HepG2 (cell line): ENCODE data around the gene PRSS27. TPM values are rescaled to one million over a fixed set of nuclear protein-coding genes. Genes with fewer than 3 reads are reported as not detected.

Experiments
- FOXK2 ChIP-seq: fragments of 450-650 bp; IDR thresholded peaks from 2 replicates; pipeline ENCODE4 v1.6.1; 2016
- IKZF1 ChIP-seq: fragments of 450-650 bp; IDR thresholded peaks from 2 replicates; pipeline ENCODE4 v1.7.1; 2016
- MAFF ChIP-seq: IDR thresholded peaks from 2 replicates; pipeline ENCODE4 v1.6.1; 2011; ENCODE audit warnings: low read depth, low read length, improper control_type of control experiment
- MED1 ChIP-seq: sonication (generic); formaldehyde crosslinking; IDR thresholded peaks from 2 replicates; pipeline ENCODE4 v1.4.0; 2020; ENCODE audit warnings: missing genetic modification reagents
- MED13 ChIP-seq: sonication (generic); formaldehyde crosslinking; IDR thresholded peaks from 2 replicates; pipeline ENCODE4 v1.5.0; 2020; ENCODE audit warnings: missing genetic modification reagents
- MTERF4 ChIP-seq: sonication (generic); formaldehyde crosslinking; IDR thresholded peaks from 2 replicates; pipeline ENCODE4 v1.8.0; 2023; ENCODE audit warnings: mild to moderate bottlenecking, missing genetic modification reagents
- NFYC ChIP-seq: IDR thresholded peaks from 2 replicates; pipeline ENCODE4 v1.6.1; 2016; ENCODE audit warnings: missing genetic modification reagents, missing compliant biosample characterization
- ZFYVE20 ChIP-seq: sonication (generic); formaldehyde crosslinking; IDR thresholded peaks from 2 replicates; pipeline ENCODE4 v1.8.0; 2023; ENCODE audit warnings: low read depth, mild to moderate bottlenecking, moderate library complexity, missing genetic modification reagents, borderline replicate concordance
- ZNF230 ChIP-seq: sonication (generic); formaldehyde crosslinking; IDR thresholded peaks from 2 replicates; pipeline ENCODE4 v1.4.0; 2020; ENCODE audit warnings: mild to moderate bottlenecking, missing genetic modification reagents
- polyA plus RNA-seq, 8 experiments: library from polyadenylated mRNA; depleted of rRNA in 3 of 8; stranded (reverse) in 7 of 8; unstranded in 1 of 8; fragments of >200 nt; fragmentation: Illumina TruSeq in 4 of 8; extraction: Trizol in 4 of 8; gene quantifications; 2 replicates each; pipeline versions ENCODE4 v1.2.1 to v1.2.3, GENCODE V29; 2011 to 2016; ENCODE audit warnings: low read depth in 4 of 8, missing spikeins in 1 of 8, mixed read lengths in 1 of 8; ENCODE audit not compliant: insufficient read depth in 1 of 8
- total RNA-seq, 5 experiments: library from RNA; depleted of rRNA; stranded (reverse); fragments of >200 nt; fragmentation: Illumina TruSeq; extraction: Trizol; gene quantifications; 2 replicates each; pipeline ENCODE4 v1.2.3, GENCODE V29; 2016; ENCODE audit warnings: low read depth in 1 of 5
- TF ChIP-seq, protein P1 (sequence below): sonication (generic); formaldehyde crosslinking; IDR thresholded peaks from 2 replicates; pipeline ENCODE4 v1.5.1; 2020; ENCODE audit warnings: mild to moderate bottlenecking, missing genetic modification reagents, moderate library complexity
- TF ChIP-seq, protein P2 (sequence below): IDR thresholded peaks from 2 replicates; pipeline ENCODE4 v1.6.1; 2012; ENCODE audit warnings: low read depth, low read length, improper control_type of control experiment
- TF ChIP-seq, protein P3 (sequence below): sonication (generic); formaldehyde crosslinking; IDR thresholded peaks from 2 replicates; pipeline ENCODE4 v1.4.0; 2020; ENCODE audit warnings: mild to moderate bottlenecking, missing genetic modification reagents
- TF ChIP-seq, protein P4 (sequence below): sonication (generic); formaldehyde crosslinking; IDR thresholded peaks from 2 replicates; pipeline ENCODE4 v1.5.1; 2020; ENCODE audit warnings: missing genetic modification reagents, mild to moderate bottlenecking, borderline replicate concordance

The PRSS27 gene
- total and polyA plus RNA-seq, 2 of the 13 experiments (the other 11 are each of a cell fraction or from before 2014, with no cell fraction given) = 0.20 to 0.73 TPM

- TF ChIP-seq, protein P1, sequence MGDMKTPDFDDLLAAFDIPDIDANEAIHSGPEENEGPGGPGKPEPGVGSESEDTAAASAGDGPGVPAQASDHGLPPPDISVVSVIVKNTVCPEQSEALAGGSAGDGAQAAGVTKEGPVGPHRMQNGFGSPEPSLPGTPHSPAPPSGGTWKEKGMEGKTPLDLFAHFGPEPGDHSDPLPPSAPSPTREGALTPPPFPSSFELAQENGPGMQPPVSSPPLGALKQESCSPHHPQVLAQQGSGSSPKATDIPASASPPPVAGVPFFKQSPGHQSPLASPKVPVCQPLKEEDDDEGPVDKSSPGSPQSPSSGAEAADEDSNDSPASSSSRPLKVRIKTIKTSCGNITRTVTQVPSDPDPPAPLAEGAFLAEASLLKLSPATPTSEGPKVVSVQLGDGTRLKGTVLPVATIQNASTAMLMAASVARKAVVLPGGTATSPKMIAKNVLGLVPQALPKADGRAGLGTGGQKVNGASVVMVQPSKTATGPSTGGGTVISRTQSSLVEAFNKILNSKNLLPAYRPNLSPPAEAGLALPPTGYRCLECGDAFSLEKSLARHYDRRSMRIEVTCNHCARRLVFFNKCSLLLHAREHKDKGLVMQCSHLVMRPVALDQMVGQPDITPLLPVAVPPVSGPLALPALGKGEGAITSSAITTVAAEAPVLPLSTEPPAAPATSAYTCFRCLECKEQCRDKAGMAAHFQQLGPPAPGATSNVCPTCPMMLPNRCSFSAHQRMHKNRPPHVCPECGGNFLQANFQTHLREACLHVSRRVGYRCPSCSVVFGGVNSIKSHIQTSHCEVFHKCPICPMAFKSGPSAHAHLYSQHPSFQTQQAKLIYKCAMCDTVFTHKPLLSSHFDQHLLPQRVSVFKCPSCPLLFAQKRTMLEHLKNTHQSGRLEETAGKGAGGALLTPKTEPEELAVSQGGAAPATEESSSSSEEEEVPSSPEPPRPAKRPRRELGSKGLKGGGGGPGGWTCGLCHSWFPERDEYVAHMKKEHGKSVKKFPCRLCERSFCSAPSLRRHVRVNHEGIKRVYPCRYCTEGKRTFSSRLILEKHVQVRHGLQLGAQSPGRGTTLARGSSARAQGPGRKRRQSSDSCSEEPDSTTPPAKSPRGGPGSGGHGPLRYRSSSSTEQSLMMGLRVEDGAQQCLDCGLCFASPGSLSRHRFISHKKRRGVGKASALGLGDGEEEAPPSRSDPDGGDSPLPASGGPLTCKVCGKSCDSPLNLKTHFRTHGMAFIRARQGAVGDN (CRISPR knock-in tag) = peak; percentile 95
- TF ChIP-seq MED1 (CRISPR knock-in tag) (peak; percentile 45; the same call in 1 of the 2 replicates), IKZF1 (no peak), ZFYVE20 (CRISPR knock-in tag) (0 out of 2 replicates have a peak, but pooled peaks have one; percentile 48), FOXK2 (no peak), MED13 (peak; percentile 0; the same call in 1 of the 2 replicates), ZNF230 (CRISPR knock-in tag) (peak; percentile 95), NFYC (CRISPR knock-in tag) (no peak), MTERF4 (CRISPR knock-in tag) (peak; percentile 58; the same call in 1 of the 2 replicates), MAFF (peak; percentile 49; the same call in 1 of the 2 replicates)
- TF ChIP-seq, protein P2, sequence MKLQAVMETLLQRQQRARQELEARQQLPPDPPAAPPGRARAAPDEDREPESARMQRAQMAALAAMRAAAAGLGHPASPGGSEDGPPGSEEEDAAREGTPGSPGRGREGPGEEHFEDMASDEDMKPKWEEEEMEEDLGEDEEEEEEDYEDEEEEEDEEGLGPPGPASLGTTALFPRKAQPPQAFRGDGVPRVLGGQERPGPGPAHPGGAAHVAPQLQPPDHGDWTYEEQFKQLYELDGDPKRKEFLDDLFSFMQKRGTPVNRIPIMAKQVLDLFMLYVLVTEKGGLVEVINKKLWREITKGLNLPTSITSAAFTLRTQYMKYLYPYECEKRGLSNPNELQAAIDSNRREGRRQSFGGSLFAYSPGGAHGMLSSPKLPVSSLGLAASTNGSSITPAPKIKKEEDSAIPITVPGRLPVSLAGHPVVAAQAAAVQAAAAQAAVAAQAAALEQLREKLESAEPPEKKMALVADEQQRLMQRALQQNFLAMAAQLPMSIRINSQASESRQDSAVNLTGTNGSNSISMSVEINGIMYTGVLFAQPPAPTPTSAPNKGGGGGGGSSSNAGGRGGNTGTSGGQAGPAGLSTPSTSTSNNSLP = no peak
- TF ChIP-seq, protein P3, sequence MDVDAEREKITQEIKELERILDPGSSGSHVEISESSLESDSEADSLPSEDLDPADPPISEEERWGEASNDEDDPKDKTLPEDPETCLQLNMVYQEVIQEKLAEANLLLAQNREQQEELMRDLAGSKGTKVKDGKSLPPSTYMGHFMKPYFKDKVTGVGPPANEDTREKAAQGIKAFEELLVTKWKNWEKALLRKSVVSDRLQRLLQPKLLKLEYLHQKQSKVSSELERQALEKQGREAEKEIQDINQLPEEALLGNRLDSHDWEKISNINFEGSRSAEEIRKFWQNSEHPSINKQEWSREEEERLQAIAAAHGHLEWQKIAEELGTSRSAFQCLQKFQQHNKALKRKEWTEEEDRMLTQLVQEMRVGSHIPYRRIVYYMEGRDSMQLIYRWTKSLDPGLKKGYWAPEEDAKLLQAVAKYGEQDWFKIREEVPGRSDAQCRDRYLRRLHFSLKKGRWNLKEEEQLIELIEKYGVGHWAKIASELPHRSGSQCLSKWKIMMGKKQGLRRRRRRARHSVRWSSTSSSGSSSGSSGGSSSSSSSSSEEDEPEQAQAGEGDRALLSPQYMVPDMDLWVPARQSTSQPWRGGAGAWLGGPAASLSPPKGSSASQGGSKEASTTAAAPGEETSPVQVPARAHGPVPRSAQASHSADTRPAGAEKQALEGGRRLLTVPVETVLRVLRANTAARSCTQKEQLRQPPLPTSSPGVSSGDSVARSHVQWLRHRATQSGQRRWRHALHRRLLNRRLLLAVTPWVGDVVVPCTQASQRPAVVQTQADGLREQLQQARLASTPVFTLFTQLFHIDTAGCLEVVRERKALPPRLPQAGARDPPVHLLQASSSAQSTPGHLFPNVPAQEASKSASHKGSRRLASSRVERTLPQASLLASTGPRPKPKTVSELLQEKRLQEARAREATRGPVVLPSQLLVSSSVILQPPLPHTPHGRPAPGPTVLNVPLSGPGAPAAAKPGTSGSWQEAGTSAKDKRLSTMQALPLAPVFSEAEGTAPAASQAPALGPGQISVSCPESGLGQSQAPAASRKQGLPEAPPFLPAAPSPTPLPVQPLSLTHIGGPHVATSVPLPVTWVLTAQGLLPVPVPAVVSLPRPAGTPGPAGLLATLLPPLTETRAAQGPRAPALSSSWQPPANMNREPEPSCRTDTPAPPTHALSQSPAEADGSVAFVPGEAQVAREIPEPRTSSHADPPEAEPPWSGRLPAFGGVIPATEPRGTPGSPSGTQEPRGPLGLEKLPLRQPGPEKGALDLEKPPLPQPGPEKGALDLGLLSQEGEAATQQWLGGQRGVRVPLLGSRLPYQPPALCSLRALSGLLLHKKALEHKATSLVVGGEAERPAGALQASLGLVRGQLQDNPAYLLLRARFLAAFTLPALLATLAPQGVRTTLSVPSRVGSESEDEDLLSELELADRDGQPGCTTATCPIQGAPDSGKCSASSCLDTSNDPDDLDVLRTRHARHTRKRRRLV (CRISPR knock-in tag) = peak; percentile 90; the same call in 1 of the 2 replicates
- TF ChIP-seq, protein P4, sequence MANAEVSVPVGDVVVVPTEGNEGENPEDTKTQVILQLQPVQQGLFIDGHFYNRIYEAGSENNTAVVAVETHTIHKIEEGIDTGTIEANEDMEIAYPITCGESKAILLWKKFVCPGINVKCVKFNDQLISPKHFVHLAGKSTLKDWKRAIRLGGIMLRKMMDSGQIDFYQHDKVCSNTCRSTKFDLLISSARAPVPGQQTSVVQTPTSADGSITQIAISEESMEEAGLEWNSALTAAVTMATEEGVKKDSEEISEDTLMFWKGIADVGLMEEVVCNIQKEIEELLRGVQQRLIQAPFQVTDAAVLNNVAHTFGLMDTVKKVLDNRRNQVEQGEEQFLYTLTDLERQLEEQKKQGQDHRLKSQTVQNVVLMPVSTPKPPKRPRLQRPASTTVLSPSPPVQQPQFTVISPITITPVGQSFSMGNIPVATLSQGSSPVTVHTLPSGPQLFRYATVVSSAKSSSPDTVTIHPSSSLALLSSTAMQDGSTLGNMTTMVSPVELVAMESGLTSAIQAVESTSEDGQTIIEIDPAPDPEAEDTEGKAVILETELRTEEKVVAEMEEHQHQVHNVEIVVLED (CRISPR knock-in tag) = peak; percentile 99
Measured at GRCh38 chr16:2752035-2752849, 32.2 kb upstream of the PRSS27 start, which contains the start of gene SRRM2 (continued).
